ENCODE measurements around the gene ERO1A. TPM values are rescaled to one million over a fixed set of nuclear protein-coding genes. Genes with fewer than 3 reads are reported as not detected.

Gene ERO1A
- total RNA-seq, 1 experiment from 2014 or later: 151 TPM

DNA sequence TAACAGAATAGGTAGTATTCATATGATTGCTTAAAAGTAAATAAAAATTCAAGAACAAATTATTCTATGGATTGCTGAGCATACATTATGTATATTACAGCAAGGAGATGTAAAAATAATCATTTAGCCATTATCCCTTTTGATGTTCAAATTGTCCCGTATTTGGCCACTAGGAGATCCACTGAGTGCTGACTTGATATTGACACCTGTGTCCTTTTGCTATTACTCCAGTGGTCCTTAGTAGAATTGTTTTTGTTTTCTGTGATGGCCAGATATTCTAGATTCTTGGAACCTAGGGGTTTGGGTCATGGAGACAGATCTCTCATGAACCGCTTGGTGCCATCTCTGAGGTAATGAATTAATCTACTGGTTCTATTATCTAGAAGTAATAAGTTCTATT is 16.8 kb downstream of the ERO1A start:
- Histone ChIP-seq H3K27ac (ENCODE audit: low read length) (no peak overlapping the region), H3K4me1 (ENCODE audit: insufficient read depth, low read length) (no peaks in the 10 kb centered on the region), H4K20me1 (ENCODE audit: low read length) (0 out of 2 replicates have a peak, but pooled peaks cover 9% of the 10 kb centered on the region), H3K4me2 (ENCODE audit: low read length) (no peak overlapping the region), H3K9me3 (ENCODE audit: low read length) (no peaks in the 10 kb centered on the region), H3K36me3 (ENCODE audit: low read depth, low read length) (peaks cover 45% of the 10 kb centered on the region), H3K27me3 (ENCODE audit: low read length) (no peaks in the 10 kb centered on the region), H3K79me2 (ENCODE audit: low read length) (peaks cover 30% of the 10 kb centered on the region), H3K9ac (ENCODE audit: low read length) (no peak overlapping the region), H3K9me2 (replicated peaks; ENCODE audit: low read length) (no peaks in the 10 kb centered on the region), H3K4me3 (ENCODE audit: low read length) (no peak overlapping the region), H3F3A (ENCODE audit: low read length, unreplicated experiment) (no peaks in the 10 kb centered on the region), H2AFZ (ENCODE audit: low read length) (no peak overlapping the region)
- ChIA-PET POLR2A (ENCODE audit: unreplicated experiment) (no interaction called here), CTCF (no interaction called here)
- ATAC-seq (peak; percentile 80), DNase-seq (peak; percentile 56)
- no peak for TF ChIP-seq EZH2 (IDR thresholded peaks at IDR 0.05; ENCODE audit: low read length, unreplicated experiment)
- TF ChIP-seq, protein P1, sequence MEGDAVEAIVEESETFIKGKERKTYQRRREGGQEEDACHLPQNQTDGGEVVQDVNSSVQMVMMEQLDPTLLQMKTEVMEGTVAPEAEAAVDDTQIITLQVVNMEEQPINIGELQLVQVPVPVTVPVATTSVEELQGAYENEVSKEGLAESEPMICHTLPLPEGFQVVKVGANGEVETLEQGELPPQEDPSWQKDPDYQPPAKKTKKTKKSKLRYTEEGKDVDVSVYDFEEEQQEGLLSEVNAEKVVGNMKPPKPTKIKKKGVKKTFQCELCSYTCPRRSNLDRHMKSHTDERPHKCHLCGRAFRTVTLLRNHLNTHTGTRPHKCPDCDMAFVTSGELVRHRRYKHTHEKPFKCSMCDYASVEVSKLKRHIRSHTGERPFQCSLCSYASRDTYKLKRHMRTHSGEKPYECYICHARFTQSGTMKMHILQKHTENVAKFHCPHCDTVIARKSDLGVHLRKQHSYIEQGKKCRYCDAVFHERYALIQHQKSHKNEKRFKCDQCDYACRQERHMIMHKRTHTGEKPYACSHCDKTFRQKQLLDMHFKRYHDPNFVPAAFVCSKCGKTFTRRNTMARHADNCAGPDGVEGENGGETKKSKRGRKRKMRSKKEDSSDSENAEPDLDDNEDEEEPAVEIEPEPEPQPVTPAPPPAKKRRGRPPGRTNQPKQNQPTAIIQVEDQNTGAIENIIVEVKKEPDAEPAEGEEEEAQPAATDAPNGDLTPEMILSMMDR (conservative IDR thresholded peaks at IDR 0.05; ENCODE audit: low read depth, low read length): peak; percentile 76
- BruUV-seq (replicated peaks): no TSS peak
- intact Hi-C loops (cut with micrococcal nuclease): loop anchor here (10.0 kb wide), 1 partner anchor 46 kb away; no protein-coding TSS in a partner anchor

- Histone ChIP-seq H3K27ac (ENCODE audit: low read length) (no peak overlapping the region), H3K36me3 (ENCODE audit: low read depth, low read length) (peaks cover 37% of the 10 kb centered on the region), H3K9ac (ENCODE audit: low read length) (no peak overlapping the region), H4K20me1 (ENCODE audit: low read length) (0 out of 2 replicates have a peak, but pooled peaks cover 3% of the 10 kb centered on the region), H3K9me2 (replicated peaks; ENCODE audit: low read length) (no peaks in the 10 kb centered on the region), H3K27me3 (ENCODE audit: low read length) (no peaks in the 10 kb centered on the region), H3K79me2 (ENCODE audit: low read length) (no peaks in the 10 kb centered on the region), H3K4me3 (ENCODE audit: low read length) (no peak overlapping the region), H3K4me1 (ENCODE audit: insufficient read depth, low read length) (no peaks in the 10 kb centered on the region), H2AFZ (ENCODE audit: low read length) (no peak overlapping the region), H3F3A (ENCODE audit: low read length, unreplicated experiment) (no peaks in the 10 kb centered on the region), H3K9me3 (ENCODE audit: low read length) (no peaks in the 10 kb centered on the region), H3K4me2 (ENCODE audit: low read length) (no peak overlapping the region)
- no peak for DNase-seq
- no TSS peak for BruUV-seq (replicated peaks)
- intact Hi-C loops (cut with micrococcal nuclease): no loop called here
- ChIA-PET POLR2A (ENCODE audit: unreplicated experiment) (no interaction called here), CTCF (interaction anchor here (0.6 kb wide), 1 partner anchor 642 kb away, joined by 3 read pairs; no protein-coding TSS in a partner anchor)
- no peak for ATAC-seq
- TF ChIP-seq, protein P1 (conservative IDR thresholded peaks at IDR 0.05; ENCODE audit: low read depth, low read length): no peak
These were observed 31.5 kb downstream of the ERO1A start for GRCh38 chr14:52663850-52664249.

DNA sequence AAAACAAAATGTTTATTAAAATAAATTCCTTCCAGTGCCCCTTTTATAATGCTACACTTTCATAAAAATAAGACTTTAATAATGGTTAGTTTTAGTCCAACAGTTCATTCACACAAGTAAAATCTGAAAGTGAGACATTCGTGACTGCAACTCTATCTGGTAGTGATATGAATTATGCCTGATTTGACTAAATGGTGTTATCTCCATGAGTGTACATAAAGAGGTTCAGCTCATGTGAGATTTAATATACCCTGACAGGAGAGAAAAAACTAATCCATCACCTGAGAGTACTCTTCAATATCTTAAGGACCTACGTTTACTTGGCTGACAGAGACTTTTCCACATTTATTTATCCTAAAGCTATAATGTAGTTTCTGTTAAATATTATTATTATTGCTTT is 34.0 kb downstream of the ERO1A start:
- ChIA-PET CTCF (no interaction called here), POLR2A (ENCODE audit: unreplicated experiment) (no interaction called here)
- Histone ChIP-seq H3F3A (ENCODE audit: low read length, unreplicated experiment) (no peaks in the 10 kb centered on the region), H3K9ac (ENCODE audit: low read length) (no peak overlapping the region), H3K4me3 (ENCODE audit: low read length) (no peak overlapping the region), H3K27ac (ENCODE audit: low read length) (no peak overlapping the region), H3K9me3 (ENCODE audit: low read length) (no peaks in the 10 kb centered on the region), H3K27me3 (ENCODE audit: low read length) (no peaks in the 10 kb centered on the region), H3K4me2 (ENCODE audit: low read length) (no peak overlapping the region), H2AFZ (ENCODE audit: low read length) (no peak overlapping the region), H3K36me3 (ENCODE audit: low read depth, low read length) (peaks cover 48% of the 10 kb centered on the region), H3K4me1 (ENCODE audit: insufficient read depth, low read length) (no peaks in the 10 kb centered on the region), H4K20me1 (ENCODE audit: low read length) (0 out of 2 replicates have a peak, but pooled peaks cover 3% of the 10 kb centered on the region), H3K79me2 (ENCODE audit: low read length) (no peaks in the 10 kb centered on the region), H3K9me2 (replicated peaks; ENCODE audit: low read length) (no peaks in the 10 kb centered on the region)
- no TSS peak for BruUV-seq (replicated peaks)
- TF ChIP-seq, protein P1 (conservative IDR thresholded peaks at IDR 0.05; ENCODE audit: low read depth, low read length): no peak
- TF ChIP-seq EZH2 (IDR thresholded peaks at IDR 0.05; ENCODE audit: low read length, unreplicated experiment) (no peak), EZH2phosphoT487 (IDR thresholded peaks at IDR 0.05; ENCODE audit: borderline replicate concordance, low read length) (no peak)
- intact Hi-C loops (cut with micrococcal nuclease): no loop called here
- DNase-seq (no peak), ATAC-seq (no peak)

Data from PC-3 (cell line).